NK-92 (cell line): Measurements from ENCODE around the gene UQCRH.
"Not testable (repeated sequence)": the region's sequence is repeated elsewhere in the genome, so short reads cannot be mapped to it uniquely, and the experiment has no call there.

Source experiments
- DNase-seq: peaks from one replicate; lab custom pipeline; 2025; ENCODE audit not compliant: unreplicated experiment; lab: John Stamatoyannopoulos, UW

Gene UQCRH

GRCh38 chr1:46298387-46298786, 5.1 kb upstream of the UQCRH start:
- no peak for DNase-seq

- DNase-seq, result no peak
Observed at GRCh38 chr1:46300673-46301405, 2.7 kb upstream of the UQCRH start.

DNA sequence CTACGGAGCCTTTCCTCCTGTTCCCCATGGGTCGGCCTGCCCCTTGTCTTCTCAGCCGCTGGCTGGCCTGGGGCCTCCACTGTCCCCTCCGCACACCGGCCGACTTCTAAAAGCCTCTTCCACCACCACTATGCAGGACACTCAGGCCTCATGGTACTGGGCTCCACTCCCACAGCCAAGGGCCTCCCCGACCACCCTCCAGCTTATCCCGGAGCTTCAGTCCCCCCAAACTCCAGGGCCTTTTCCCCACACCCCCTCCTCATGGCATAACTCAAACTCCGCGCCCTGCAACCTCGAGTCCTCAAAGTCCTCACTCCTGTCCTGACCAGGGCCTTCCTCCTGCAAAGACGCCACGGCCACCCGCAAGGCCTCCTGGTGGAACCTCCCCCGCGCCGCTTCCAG, 2.1 kb upstream of the UQCRH start:
- no peak for DNase-seq

- DNase-seq, result no peak
Observed at GRCh38 chr1:46301808-46302640, 1.5 kb upstream of the UQCRH start.

DNA sequence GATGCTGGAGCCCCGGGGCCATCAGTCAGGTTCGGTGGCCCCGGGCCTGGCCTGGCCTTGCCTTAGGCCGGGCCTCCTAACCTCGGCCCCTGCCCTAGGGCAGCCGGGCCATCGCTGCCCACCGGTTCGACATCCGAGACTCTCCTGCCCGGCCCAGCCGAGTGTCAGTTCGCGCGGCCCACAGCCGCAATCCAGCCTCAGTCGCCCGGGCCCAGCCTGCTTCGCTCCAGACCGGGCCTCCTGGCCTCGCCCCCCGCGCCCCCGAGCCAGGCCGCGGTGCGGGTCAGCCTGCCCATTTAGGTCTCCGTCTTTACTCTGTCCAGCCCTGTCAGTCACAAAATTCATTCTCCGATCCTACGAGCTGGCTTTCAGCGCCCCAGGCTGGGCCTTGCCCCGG, 859 bp upstream of the UQCRH start:
- no peak for DNase-seq

DNA sequence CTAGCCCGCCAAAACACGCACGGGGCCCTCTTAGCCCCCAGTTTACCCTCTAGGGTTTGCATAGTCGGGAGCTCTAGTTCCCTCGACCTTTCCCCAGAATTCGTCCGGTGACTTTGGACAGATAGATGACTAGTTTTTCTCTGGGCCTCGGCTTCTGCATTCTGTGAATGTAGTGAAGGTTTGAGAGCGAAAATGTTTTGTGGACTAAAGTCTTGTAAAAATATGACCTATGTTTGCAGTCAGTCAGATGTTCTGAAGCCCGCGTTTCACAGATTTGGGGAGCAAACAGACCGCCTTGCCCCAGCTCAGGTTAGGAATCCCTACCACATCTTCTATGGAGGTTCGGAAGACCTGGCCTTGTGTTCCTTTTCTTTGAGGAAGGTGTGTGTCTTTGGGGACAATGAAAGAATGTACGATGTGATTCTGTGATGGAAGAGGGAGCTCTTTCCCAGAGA, 401 bp downstream of the UQCRH start:
- DNase-seq, result no peak

GRCh38 chr1:46306159-46306530, 2.6 kb downstream of the UQCRH start:
- DNase-seq, result no peak

- DNase-seq, result no peak
Observed at GRCh38 chr1:46309401-46310159, 6.1 kb downstream of the UQCRH start.

DNA sequence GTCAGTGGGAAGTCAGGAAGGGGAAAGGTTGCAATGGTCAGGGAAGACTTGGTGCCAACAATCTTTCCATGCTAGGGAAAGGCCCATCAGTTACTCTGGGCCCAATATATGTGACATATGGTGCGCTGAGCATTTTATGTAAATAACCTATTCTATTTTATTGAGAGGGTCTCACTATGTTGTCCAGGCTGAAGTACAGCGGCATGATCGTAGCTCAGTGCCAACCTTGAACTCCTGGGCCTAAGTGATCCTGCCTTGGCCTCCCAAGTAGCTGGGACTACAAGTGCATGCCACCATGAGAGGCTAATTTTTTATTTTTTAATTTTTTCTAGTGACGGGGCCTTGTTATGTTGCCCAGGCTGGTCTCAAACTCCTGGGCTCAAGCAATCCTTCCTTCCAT, 6.8 kb downstream of the UQCRH start:
- DNase-seq, result no peak

GRCh38 chr1:46315669-46316403, 12.3 kb downstream of the UQCRH start:
- no peak for DNase-seq

DNA sequence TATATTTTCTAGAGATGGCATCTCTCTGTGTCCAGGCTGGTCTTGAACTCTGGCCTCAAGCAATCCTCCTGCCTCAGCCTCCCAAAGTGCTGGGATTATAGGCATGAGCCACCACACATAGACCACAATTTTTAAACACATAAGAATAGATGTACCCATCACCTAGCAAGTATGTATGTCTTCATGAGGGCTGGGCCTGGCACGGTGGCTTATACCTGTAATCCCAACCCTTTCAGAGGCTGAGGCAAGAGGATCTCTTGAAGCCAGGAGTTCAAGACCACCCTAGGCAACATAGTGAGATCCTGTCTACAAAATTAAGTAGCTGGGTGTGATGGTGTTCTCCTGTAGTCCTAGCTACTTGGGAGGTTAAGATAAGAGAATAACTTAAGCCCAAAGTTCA, 13.8 kb downstream of the UQCRH start:
- DNase-seq, result no peak

GRCh38 chr1:46319301-46319700, 15.8 kb downstream of the UQCRH start:
- DNase-seq, result not testable (repeated sequence)

- DNase-seq, result not testable (repeated sequence)
Observed at GRCh38 chr1:46319960-46320914, 16.7 kb downstream of the UQCRH start.

- not testable (repeated sequence) for DNase-seq
Observed at GRCh38 chr1:46322191-46322590, 18.7 kb downstream of the UQCRH start.

DNA sequence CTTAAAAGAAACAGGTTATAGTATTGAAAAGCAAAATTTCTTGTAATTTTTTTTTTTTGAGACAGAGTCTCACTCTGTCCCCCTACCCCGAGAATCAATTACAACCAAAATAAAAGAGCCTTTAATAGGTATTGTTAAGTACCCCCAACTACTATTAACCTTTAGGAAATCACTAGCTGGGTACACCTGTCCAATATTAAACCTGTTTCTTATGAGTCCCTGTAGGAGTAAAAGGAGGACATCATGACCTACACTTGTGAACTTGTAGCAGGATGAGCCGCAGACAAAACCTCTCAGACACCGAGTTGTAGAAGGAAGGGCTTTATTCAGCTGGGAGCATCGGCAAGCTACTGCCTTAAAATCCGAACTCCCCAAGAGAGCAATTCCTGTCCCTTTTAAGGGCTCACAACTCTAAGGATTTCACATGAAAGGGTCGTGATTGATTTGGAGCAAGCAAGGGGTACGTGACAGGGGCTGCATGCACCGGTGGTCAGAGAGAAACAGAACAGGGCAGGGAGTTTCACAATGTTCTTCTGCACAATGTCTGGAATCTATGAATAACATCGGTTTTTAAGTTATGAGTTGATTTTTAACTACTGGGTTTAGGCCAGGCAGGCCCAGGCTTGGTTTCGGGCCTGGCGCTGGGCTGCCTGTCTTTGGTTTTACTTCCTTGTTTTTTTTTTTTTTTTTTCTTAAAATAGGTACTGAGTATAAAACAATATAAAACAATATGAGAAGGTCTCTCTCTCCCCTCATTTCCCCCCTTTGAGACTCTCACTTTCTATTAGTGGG, 22.0 kb downstream of the UQCRH start:
- not testable (repeated sequence) for DNase-seq

GRCh38 chr1:46328182-46328581, 24.7 kb downstream of the UQCRH start:
- not testable (repeated sequence) for DNase-seq

GRCh38 chr1:46329807-46330206, 26.3 kb downstream of the UQCRH start:
- not testable (repeated sequence) for DNase-seq

GRCh38 chr1:46330381-46330780, 26.9 kb downstream of the UQCRH start:
- not testable (repeated sequence) for DNase-seq
